HG02588 (cell line): Measurements from ENCODE around the gene PPP3CB.

Experiments
- ATAC-seq: cut with Tn5 transposase; IDR thresholded peaks from one replicate; pipeline ENCODE4 v1.9.1; 2021; ENCODE audit warnings: mild to moderate bottlenecking, moderate library complexity; ENCODE audit not compliant: unreplicated experiment

Gene PPP3CB

DNA sequence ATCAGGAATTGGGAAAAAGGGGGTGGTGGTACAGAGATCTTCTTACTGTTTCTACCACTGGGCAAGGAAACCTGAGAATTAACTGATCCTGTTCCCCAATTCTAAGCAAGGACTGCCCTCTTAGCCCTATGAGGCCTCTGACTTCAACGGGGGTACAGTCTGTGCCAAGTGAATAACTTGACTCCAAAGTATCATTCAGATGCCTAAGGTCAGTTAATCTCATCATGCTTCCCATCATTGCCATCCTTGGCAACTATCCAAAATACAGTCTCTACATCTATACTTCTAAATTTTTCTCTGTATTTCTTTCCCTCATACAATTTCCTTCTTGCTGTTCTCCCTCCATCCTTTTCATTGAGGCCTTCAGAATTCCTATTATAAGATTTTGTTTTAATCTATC lies 10.5 kb downstream of the PPP3CB start:
- no peak for ATAC-seq

- no peak for ATAC-seq
These were observed 15.7 kb downstream of the PPP3CB start for GRCh38 chr10:73480158-73480557.

DNA sequence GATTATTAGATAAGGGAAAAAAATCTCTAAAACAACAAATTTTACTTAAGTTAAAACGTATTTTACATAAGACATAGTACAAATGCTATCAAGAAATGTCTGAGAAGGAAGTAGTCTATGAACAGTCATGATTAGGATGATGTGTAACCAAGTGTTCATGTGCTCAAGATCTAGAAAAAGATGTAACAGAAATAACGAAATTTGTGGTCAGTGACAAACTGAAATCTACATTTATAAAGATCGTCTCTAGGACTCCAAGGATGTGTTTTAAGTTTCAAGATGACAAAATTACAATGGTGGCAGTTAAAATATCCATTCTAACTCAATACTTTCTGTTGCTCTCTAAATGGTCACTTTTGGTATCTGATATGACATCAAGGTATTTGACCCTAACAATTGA lies 17.2 kb downstream of the PPP3CB start:
- no peak for ATAC-seq

- ATAC-seq, result no peak
These were observed 24.6 kb downstream of the PPP3CB start for GRCh38 chr10:73471226-73471625.

GRCh38 chr10:73469579-73469978 lies 26.2 kb downstream of the PPP3CB start:
- no peak for ATAC-seq

GRCh38 chr10:73467206-73467605 lies 28.6 kb downstream of the PPP3CB start:
- ATAC-seq, result peak; percentile 50

GRCh38 chr10:73465978-73466726 lies 29.7 kb downstream of the PPP3CB start:
- ATAC-seq, result no peak

DNA sequence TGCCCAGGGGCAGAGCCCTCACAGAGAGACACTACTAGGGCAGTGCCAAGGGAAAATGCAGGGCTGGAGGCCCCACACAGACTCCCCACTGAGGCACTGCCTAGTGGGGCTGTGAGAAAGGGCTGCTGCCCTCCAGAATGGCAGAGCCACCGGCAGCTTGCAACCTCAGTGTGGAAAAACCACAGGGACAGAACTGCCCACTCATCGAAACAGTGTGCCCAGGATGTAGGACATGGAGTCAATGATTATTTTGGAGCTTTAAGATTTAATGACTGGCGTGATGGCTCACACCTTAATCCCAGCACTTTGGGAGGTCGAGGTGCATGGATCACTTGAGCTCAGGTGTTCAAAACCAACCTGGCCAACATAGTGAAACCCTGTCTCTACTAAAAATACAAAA lies 34.9 kb downstream of the PPP3CB start:
- ATAC-seq, result no peak

- no peak for ATAC-seq
These were observed 36.0 kb downstream of the PPP3CB start for GRCh38 chr10:73459683-73460314.

GRCh38 chr10:73456187-73456890 lies 39.5 kb downstream of the PPP3CB start:
- no peak for ATAC-seq

- no peak for ATAC-seq
These were observed 46.7 kb downstream of the PPP3CB start for GRCh38 chr10:73449113-73449512.

DNA sequence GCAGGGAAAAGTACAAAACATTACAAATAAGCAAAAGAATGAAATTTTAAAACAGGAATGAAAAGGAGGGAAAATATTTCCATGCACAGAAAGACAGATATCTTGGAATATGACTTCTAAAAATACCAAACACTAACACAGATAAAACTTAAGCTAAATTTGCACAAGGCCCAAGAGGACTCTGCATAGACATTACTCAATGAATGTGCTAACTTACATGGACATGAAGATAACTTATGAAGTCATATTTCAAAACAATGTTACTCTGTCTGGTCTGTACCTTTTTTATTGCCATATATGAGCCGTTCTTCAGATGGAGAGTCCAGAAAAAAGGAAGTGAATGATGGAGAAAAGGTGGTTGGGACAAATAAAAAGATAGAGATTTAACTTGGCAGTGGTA lies 47.4 kb downstream of the PPP3CB start:
- no peak for ATAC-seq

DNA sequence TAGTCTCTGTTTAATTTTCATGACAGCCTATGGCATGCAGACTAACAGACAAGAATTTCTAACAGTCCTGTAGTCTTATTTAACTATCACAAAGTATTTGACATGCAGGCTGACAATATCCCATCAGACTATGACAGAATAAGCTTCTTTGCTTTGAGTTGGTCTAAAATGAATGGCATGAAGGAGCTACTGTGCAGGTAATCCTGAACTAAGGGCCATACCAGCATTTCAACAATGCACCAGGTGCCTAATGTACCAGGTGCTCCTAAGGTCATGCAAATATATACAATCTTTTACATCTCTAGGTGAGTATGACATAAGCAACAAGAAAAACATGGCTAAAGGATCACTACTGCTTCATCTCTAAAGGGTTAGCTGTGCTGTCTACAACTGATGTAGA lies 48.9 kb downstream of the PPP3CB start:
- no peak for ATAC-seq

DNA sequence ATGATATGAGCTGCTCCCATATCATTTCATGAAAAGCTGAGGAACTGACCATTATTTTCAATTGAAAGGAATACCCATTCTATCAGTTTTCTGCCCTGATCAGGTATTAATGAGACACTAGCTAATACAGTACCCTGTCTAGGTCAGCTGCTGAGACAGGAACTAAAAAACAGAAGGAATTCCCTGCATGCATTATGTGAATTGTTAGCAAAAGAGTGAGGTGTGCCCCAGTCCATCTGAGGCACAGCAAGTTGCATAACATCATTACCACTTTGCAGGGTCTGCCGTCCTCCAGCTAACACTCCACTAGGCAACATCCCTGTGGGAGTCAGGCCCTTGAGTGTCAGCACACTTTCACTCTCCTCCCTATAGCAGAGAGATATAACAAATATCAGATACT lies 51.4 kb downstream of the PPP3CB start:
- ATAC-seq, result no peak

GRCh38 chr10:73439605-73440312 lies 56.1 kb downstream of the PPP3CB start:
- no peak for ATAC-seq

DNA sequence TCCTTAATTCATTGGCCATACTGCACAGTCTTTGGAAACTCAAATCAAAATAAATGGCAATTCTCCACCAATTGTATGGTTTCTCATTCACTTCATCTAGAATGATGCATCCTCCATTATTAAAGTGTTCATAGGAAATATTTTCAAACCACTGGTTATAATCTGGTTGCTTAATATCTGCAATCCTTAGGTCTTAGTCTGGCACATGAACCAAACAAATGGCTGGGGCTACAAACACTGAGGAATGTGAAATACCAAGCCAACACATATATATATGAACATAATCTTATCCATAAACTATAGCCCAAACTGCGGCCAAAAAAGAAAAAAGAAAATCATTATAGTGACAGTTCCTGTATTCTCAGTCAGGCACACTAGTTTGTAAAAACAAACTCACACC lies 56.8 kb downstream of the PPP3CB start:
- ATAC-seq, result no peak

- no peak for ATAC-seq
These were observed 62.3 kb downstream of the PPP3CB start, which contains the start of gene MSS51 for GRCh38 chr10:73433538-73433867. TSS of gene MSS51 (minus strand) at chr10:73433561. CDS start at chr10:73428284, 5,277 bp downstream.

GRCh38 chr10:73432646-73433537 lies 62.9 kb downstream of the PPP3CB start:
- ATAC-seq, result no peak

- ATAC-seq, result no peak
These were observed 69.5 kb downstream of the PPP3CB start for GRCh38 chr10:73426318-73426717.

DNA sequence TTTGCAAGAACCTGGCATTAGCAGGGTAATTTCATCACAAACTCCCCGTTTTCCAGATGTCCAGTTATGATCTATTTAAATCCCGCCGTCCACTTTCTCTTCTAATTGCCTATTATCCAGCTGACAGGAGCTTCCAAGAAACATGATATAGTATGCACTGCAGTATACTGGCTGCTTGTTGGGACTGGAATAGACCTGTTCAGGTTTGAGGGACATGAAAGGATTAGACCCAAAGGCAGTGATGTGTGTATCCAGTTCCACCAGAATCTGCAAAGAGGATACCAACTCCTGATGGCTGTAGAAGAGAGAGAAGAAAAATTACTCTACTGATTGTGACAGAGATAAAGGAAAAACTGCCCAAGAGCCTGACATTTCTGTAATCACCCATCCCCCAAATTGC lies 71.3 kb downstream of the PPP3CB start:
- no peak for ATAC-seq
